Measurements from ENCODE around the gene PRRX2. TPM values are rescaled to one million over a fixed set of nuclear protein-coding genes. Genes with fewer than 3 reads are reported as not detected.

Gene PRRX2
- polyA plus RNA-seq, 6 donors from 2014 or later: not detected

DNA sequence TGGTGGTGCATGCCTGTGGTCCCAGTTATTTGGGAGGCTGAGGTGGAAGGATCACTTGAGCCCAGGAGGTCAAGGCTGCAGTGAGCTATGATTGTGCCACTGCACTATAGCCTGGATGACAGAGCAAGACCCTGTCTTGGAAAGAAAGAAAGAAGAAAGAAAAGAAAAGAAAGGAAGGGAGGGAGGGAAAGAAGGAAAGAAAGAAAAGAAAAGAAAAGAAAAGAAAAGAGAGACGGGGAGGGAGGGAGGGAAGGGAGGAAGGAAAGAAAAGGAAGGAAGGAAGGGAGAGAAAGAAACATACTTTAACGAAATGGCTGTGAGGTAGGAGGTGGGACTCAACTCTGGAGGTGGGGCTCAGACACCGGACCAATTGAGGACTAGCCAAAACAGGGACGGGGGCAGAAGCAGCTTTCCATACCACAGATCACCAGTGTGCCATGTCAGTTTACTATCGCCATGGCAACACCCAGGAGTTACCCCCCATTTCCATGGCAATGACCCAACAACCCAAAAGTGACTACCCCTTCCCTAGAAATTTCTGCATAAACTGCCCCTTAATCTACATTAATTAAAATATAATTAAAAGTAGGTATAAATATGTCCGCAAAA is 66.1 kb downstream of the PRRX2 start:
- H3K4me3 Mint-ChIP-seq: no peak overlapping the region
- peaks cover 8 to 50% (median 28%) of the 10 kb centered on the region in 3 donors for H3K27me3 Mint-ChIP-seq
- H3K36me3 Mint-ChIP-seq: no peaks in the 10 kb centered on the region
- ATAC-seq (ENCODE audit: low read depth in 2 of 2) (no peak), DNase-seq (no peak)
- H3K4me1 Mint-ChIP-seq: peaks cover 0 to 9% (median 0%) of the 10 kb centered on the region in 3 donors
- no peaks in the 10 kb centered on the region for H3K9me3 Mint-ChIP-seq
- no peak overlapping the region for H3K27ac Mint-ChIP-seq

DNA sequence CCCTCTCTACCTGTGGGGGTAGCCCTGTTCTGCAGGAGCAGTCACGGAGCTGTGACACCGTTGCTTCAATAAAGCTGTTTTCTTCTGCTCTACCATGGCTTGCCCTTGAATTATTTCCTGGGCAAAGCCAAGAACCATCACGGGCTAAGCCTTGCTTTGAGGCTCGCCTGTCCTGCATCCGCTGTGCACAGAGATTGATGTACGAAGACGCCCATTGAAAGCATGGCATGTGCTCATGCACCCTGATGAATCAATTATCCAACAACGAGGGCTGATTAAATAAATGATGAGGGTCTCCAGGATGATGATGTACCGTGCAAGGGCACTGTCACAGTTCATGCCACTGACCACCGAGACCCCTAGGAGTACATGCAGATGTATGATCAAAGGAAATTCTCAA is 66.7 kb downstream of the PRRX2 start:
- H3K36me3 Mint-ChIP-seq: no peaks in the 10 kb centered on the region
- ATAC-seq (ENCODE audit: low read depth in 2 of 2) (no peak), DNase-seq (no peak)
- H3K9me3 Mint-ChIP-seq: no peaks in the 10 kb centered on the region
- H3K27me3 Mint-ChIP-seq: peaks cover 4 to 51% (median 28%) of the 10 kb centered on the region in 3 donors
- H3K4me1 Mint-ChIP-seq: peaks cover 0 to 7% (median 0%) of the 10 kb centered on the region in 3 donors
- no peak overlapping the region for H3K4me3 Mint-ChIP-seq
- H3K27ac Mint-ChIP-seq: no peak overlapping the region

DNA sequence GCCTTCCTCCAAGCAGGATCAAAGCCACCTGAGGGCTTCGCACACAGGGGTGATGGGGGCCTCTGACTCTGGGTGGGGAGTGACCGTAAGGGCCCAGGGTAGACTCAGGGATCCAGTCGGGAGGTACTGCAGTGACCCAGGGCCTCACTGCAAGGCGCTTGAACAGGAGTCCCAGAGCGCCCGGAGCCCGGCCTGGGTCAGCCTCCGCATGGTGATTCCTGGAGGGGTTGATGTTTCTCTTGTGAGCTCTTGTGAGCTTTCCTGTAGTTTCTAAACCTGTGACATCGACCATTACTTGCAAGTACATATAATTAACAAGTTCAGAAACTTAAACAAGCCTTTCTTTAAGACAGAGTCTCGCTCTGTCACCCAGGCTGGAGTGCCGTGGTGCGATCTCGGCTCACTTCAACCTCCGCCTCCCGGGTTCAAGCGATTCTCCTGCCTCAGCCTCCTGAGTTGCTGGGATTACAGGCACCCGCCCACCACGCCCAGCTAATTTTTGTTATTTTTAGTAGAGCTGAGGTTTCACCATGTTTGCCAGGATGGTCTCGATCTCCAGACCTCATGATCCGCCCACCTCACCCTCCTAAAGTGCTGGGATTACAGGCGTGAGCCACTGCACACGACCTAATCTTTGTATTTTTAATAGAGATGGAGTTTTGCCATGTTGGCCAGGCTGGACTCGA is 67.6 kb downstream of the PRRX2 start:
- Mint-ChIP-seq H3K9me3 (no peaks in the 10 kb centered on the region), H3K36me3 (no peaks in the 10 kb centered on the region), H3K27ac (no peak overlapping the region), H3K27me3 (peaks cover under 1 to 50% (median 28%) of the 10 kb centered on the region in 3 donors), H3K4me1 (peaks cover 1 to 17% (median 4%) of the 10 kb centered on the region in 3 donors), H3K4me3 (no peak overlapping the region)
- DNase-seq: no peak
- ATAC-seq (ENCODE audit: low read depth in 2 of 2): no peak

DNA sequence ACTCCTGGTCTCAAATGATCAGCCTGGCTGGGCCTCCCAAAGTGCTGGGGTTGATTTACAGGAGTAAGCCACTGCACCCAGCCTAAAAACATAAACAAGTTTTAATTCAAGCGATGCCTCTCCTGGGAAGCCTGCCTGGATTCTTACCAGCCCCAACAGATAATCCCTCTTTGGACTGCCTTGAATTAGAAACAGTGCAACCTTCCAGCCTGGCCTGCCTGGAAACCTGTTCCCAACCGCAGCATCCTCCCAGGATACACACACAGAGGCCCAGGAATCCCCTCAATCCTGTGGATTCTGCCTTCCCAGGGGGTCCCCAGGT is 68.1 kb downstream of the PRRX2 start:
- H3K27ac Mint-ChIP-seq: peak overlapping the region in 1 of 6 donors; percentile 86
- DNase-seq: no peak
- no peak for ATAC-seq (ENCODE audit: low read depth in 2 of 2)

DNA sequence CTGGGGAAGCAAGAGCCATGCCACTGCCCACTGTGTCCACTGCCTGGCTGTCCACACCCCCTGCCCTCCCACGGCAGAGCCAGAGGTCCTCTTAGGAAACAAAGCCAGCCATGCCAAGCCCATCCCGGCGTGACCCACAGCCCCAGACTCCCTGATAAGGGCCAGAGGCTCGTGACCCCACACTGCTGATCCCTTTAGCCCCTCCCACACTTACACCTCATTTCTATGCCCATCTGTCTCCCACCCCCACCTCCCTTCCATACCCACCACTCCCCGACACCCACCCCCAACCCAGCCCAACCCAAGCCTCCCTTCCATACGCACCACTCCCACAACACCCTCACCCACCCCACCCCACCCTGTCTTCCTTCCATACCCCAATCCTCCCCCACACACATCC is 70.1 kb downstream of the PRRX2 start:
- H3K27ac Mint-ChIP-seq: no peak overlapping the region
- no peaks in the 10 kb centered on the region for H3K9me3 Mint-ChIP-seq
- no peaks in the 10 kb centered on the region for H3K36me3 Mint-ChIP-seq
- peaks cover 5 to 19% (median 8%) of the 10 kb centered on the region in 3 donors for H3K4me1 Mint-ChIP-seq
- no peak overlapping the region for H3K4me3 Mint-ChIP-seq
- peaks cover 0 to 41% (median 19%) of the 10 kb centered on the region in 3 donors for H3K27me3 Mint-ChIP-seq
- ATAC-seq (ENCODE audit: low read depth in 2 of 2) (no peak), DNase-seq (no peak)

More for the DNA sequence above, 68.1 kb downstream of the PRRX2 start:
- peaks cover 5 to 19% (median 8%) of the 10 kb centered on the region in 3 donors for H3K4me1 Mint-ChIP-seq
- H3K27me3 Mint-ChIP-seq: peaks cover 0 to 50% (median 28%) of the 10 kb centered on the region in 3 donors
- no peaks in the 10 kb centered on the region for H3K9me3 Mint-ChIP-seq
- H3K4me3 Mint-ChIP-seq: no peak overlapping the region
- no peaks in the 10 kb centered on the region for H3K36me3 Mint-ChIP-seq

DNA sequence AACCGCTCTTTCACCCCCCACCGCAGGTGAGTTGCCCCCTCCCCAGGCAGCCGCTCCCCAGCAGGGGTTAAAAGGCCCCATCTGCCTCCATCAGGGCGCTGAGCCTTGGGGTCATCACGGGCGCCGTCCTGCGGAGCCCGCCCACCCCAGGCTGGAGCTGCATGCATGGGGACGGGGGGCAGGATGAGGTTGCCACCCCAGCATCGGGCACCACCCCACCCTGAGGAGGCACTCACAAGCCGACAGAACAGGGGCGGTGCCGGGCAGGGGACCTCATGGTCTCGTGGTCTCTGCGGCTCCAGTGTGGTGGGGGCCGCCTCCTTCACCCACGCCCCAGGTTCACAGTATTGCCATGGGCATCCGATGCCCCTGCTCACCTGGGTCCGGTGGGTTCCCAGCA is 70.9 kb downstream of the PRRX2 start:
- H3K36me3 Mint-ChIP-seq: no peaks in the 10 kb centered on the region
- no peak overlapping the region for H3K4me3 Mint-ChIP-seq
- H3K27me3 Mint-ChIP-seq: peaks cover 0 to 38% (median 16%) of the 10 kb centered on the region in 3 donors
- no peaks in the 10 kb centered on the region for H3K9me3 Mint-ChIP-seq
- H3K27ac Mint-ChIP-seq: no peak overlapping the region
- H3K4me1 Mint-ChIP-seq: peaks cover 5 to 16% (median 8%) of the 10 kb centered on the region in 3 donors
- no peak for DNase-seq
- ATAC-seq (ENCODE audit: low read depth in 2 of 2): no peak

DNA sequence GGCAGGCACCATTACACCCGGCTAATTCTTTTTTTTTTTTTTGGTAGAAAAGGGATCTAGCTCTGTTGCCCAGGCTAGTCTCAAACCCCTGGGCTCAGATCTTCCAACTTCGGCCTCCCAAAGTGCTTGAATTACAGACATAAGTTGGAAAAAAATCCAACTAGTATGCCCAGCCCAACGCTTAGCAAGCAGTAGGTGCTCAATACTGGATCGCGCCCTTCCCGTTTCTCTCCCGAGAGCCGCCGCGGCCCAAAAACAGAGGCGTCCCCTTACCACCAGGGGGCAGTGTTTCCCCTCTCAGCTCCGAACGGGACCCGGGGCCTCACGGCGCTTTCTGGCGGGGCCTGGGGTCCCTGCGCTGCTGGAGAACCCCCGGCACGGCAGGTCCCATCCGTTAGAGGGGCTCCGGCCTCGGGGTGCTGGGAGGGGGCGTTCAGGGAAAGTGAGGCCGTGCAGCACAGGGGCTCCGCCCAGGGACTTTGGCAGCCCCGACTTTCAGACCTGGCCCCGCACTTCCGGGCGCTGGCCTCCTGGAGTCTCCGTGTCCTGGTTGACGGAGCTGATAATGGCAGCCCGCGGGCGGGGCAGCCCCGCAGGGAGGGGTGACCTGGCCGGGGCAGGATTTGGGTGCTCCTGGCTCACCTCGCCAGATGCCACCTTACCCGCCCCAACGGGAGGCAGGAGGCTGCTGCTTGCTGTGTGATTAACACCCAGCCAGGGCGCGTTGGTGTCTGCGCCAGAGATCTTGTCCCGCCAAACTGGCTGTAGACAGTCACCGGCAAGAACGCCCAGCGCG is 72.2 kb downstream of the PRRX2 start:
- Mint-ChIP-seq H3K4me1 (peaks cover 5 to 13% (median 8%) of the 10 kb centered on the region in 3 donors), H3K4me3 (peak overlapping the region; percentile 59 to 90 (median 80)), H3K27me3 (peaks cover 2 to 29% (median 13%) of the 10 kb centered on the region in 3 donors), H3K9me3 (no peaks in the 10 kb centered on the region), H3K36me3 (no peaks in the 10 kb centered on the region), H3K27ac (no peak overlapping the region)
- peak; percentile 79 for DNase-seq
- peak; percentile 88 to 89 for ATAC-seq (ENCODE audit: low read depth in 2 of 2)

DNA sequence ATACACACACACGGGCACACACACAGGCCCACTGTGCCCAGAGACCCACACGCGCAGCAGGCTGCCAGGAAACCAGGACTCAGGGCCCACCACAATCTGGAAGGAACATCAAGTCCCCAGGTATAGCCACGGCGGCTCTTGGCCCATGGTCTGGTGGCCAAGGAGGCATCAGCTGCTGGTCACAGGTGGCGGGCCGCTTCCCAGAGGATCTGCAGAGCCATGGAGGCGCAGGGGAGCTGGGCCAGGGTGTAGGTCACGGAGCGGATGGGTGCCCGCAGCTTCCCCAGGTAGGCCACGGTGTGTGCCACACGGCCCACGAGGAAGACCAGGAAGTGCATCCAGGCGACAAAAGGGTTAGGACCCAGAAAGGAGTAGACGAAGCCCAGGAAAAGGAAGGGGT is 74.0 kb downstream of the PRRX2 start:
- DNase-seq (no peak), ATAC-seq (ENCODE audit: low read depth in 2 of 2) (no peak)
- Mint-ChIP-seq H3K4me3 (peak overlapping the region in 3 of 8 donors; percentile 26 to 76 (median 49)), H3K4me1 (peaks cover 5 to 13% (median 8%) of the 10 kb centered on the region in 3 donors), H3K36me3 (no peaks in the 10 kb centered on the region), H3K27ac (peak overlapping the region in 2 of 6 donors; percentile 28 to 65), H3K9me3 (no peaks in the 10 kb centered on the region), H3K27me3 (peaks cover 4 to 18% (median 17%) of the 10 kb centered on the region in 3 donors)

DNA sequence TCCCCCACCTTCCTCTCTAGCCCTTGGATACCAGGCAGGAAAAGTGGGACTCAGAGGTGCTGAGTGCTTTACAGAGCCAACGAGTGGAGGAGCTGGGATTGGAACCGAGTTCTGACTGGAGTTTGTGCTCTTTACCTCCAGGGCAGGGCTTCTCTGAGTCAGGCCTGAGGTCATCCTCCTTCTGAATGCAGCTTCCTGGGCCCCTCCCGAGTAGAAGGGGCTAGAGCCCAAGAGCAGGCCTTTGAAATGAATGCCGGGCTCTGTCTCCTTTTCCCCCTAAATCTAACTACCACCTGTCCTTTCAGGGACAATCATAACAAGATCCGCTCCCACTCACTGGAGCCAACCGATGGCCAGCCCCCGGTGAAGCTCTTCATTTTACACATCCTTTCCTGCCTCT is 74.7 kb downstream of the PRRX2 start:
- peak overlapping the region in 1 of 8 donors; percentile 18 for H3K4me3 Mint-ChIP-seq
- peaks cover 5 to 13% (median 8%) of the 10 kb centered on the region in 3 donors for H3K4me1 Mint-ChIP-seq
- H3K9me3 Mint-ChIP-seq: no peaks in the 10 kb centered on the region

DNA sequence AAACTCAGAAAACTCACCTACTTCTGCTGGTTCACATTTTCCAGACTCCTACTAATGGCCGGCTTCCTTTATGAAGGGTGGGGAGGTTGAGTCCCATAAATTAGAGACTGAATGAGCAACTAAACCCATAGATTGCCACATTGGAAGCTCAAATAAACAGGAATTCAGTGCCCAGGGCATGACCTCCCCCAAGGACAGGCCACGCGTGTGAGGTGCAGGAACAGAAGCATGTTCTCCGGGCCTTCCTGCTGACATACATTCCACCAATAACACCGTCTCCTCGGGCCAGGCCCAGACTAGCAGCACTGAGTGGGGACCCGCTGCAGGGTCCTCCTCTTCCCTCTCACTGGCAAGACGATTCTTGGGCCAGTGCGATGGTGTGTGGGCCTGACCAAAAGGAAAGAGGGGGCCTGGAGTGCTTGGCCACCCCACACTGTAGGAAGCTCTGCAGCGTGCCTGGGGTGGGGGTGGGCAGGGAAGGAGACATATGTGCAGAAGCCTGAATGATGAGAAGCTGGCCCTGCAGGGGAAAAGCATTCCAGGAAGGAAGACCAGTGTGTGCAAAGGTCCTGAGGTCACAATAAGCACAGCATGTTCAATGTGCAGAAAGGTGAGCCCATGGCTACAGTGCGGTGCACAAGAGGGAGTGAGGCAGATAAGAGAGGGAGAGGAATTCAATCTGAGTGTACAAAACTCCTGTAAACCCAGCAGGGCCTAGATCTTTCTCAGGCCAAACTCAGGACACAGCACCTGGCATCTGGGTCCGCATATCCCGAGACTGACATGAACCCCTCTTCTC is 75.4 kb downstream of the PRRX2 start:
- no peak overlapping the region for H3K27ac Mint-ChIP-seq
- peaks cover 4 to 15% (median 14%) of the 10 kb centered on the region in 3 donors for H3K27me3 Mint-ChIP-seq
- H3K36me3 Mint-ChIP-seq: no peaks in the 10 kb centered on the region
- peaks cover 5 to 13% (median 8%) of the 10 kb centered on the region in 3 donors for H3K4me1 Mint-ChIP-seq
- no peak overlapping the region for H3K4me3 Mint-ChIP-seq
- ATAC-seq (ENCODE audit: low read depth in 2 of 2) (no peak), DNase-seq (no peak)
- H3K9me3 Mint-ChIP-seq: no peaks in the 10 kb centered on the region

More for the DNA sequence above, 74.7 kb downstream of the PRRX2 start:
- DNase-seq: no peak
- Mint-ChIP-seq H3K36me3 (no peaks in the 10 kb centered on the region), H3K27me3 (peaks cover 4 to 15% (median 14%) of the 10 kb centered on the region in 3 donors), H3K27ac (peak overlapping the region in 1 of 6 donors; percentile 78)
- no peak for ATAC-seq (ENCODE audit: low read depth in 2 of 2)

DNA sequence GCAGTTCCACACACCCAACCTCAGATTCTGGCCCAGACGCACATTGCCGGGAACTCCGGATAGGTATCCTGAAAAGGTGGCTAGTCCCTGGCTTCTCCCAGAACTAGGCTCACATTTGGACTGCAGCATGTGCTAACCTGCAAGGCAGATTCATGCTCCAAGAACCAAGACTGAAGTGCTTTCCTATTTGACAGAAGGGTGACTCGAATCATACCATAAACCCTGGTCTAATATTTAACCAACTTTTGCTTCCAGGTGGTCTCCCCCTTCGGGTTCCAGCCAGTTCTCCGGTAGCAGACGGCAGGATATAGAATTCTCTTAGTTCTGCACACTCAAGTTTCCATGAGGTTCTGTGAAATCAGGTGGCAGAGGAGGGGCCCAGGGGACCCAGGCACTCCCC is 79.8 kb downstream of the PRRX2 start:
- Mint-ChIP-seq H3K27ac (no peak overlapping the region), H3K27me3 (peaks cover 0 to 14% (median 4%) of the 10 kb centered on the region in 3 donors), H3K4me3 (no peak overlapping the region), H3K9me3 (no peaks in the 10 kb centered on the region), H3K4me1 (no peaks in the 10 kb centered on the region), H3K36me3 (no peaks in the 10 kb centered on the region)
- no peak for ATAC-seq (ENCODE audit: low read depth in 2 of 2)
- no peak for DNase-seq

DNA sequence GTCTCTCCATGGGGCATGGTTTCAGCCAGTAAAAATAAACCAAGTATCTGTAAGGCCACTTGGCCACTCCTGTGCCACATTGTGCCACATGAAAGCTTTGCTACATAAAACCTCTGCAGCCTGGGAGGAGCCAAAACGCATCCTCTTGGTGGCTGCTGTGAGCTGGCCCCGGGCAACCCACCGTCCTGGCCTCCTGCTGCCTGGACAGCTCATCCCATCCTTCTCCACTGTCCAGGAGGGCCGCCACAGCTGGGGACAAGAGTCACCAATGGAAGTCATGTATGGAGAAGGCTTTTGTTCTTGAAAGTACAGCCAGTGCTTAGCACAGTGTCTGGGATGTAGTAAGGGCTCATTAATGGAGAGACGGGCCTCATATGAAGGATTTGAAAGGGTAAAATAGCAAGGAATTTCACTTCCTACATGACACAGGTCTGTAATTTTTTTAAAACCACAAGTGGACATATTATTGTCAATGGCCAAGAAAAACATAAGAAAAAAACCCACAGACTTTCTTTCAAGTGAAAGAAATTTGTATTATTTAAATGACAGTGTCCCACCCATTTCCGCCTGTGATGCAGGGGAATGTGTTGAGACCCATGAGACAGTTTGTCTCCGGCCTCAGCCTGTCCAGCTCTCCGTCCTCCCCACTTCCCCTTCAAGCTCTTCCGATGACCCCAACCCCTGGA is 80.8 kb downstream of the PRRX2 start:
- ATAC-seq (ENCODE audit: low read depth in 2 of 2) (no peak), DNase-seq (no peak)
- no peaks in the 10 kb centered on the region for H3K9me3 Mint-ChIP-seq
- H3K4me1 Mint-ChIP-seq: no peaks in the 10 kb centered on the region
- no peak overlapping the region for H3K4me3 Mint-ChIP-seq
- H3K36me3 Mint-ChIP-seq: no peaks in the 10 kb centered on the region
- peak overlapping the region in 2 of 6 donors; percentile 37 to 66 for H3K27ac Mint-ChIP-seq
- H3K27me3 Mint-ChIP-seq: peaks cover 4 to 14% (median 8%) of the 10 kb centered on the region in 3 donors

Data from naive B cell (primary cell).